ENCODE measurements around the gene IL1RL2. TPM values are rescaled to one million over a fixed set of nuclear protein-coding genes. Genes with fewer than 3 reads are reported as not detected.

IL1RL2 gene
- total RNA-seq, 1 donor from 2014 or later, result not detected

GRCh38 chr2:102226612-102227391, 40.0 kb downstream of the IL1RL2 start:
- no peak overlapping the region for H3K27ac Mint-ChIP-seq

GRCh38 chr2:102229141-102229769, 42.4 kb downstream of the IL1RL2 start:
- H3K4me3 Mint-ChIP-seq (ENCODE audit: low read depth), result no peak overlapping the region
- TF ChIP-seq CTCF (IDR thresholded peaks at IDR 0.05; ENCODE audit: unreplicated experiment), result no peak
- H3K27ac Mint-ChIP-seq, result no peak overlapping the region
- H3K36me3 Mint-ChIP-seq (ENCODE audit: insufficient read depth), result no peaks in the 10 kb centered on the region
- peaks cover 7% of the 10 kb centered on the region for H3K4me1 Mint-ChIP-seq (ENCODE audit: low read depth)
- peaks cover 19% of the 10 kb centered on the region for H3K27me3 Mint-ChIP-seq
- DNase-seq (ENCODE audit: low spot score, unreplicated experiment), result no peak
- H3K9me3 Mint-ChIP-seq (ENCODE audit: low read depth), result no peaks in the 10 kb centered on the region

More at GRCh38 chr2:102226612-102227391, 40.0 kb downstream of the IL1RL2 start:
- no peak for DNase-seq (ENCODE audit: low spot score, unreplicated experiment)
- Mint-ChIP-seq H3K9me3 (ENCODE audit: low read depth) (no peaks in the 10 kb centered on the region), H3K4me1 (ENCODE audit: low read depth) (peaks cover 7% of the 10 kb centered on the region), H3K27me3 (peaks cover 19% of the 10 kb centered on the region), H3K4me3 (ENCODE audit: low read depth) (no peak overlapping the region), H3K36me3 (ENCODE audit: insufficient read depth) (no peaks in the 10 kb centered on the region)
- TF ChIP-seq CTCF (IDR thresholded peaks at IDR 0.05; ENCODE audit: unreplicated experiment), result no peak

- Mint-ChIP-seq H3K9me3 (ENCODE audit: low read depth) (no peaks in the 10 kb centered on the region), H3K4me1 (ENCODE audit: low read depth) (peaks cover 7% of the 10 kb centered on the region), H3K4me3 (ENCODE audit: low read depth) (no peak overlapping the region), H3K27me3 (peaks cover 19% of the 10 kb centered on the region), H3K36me3 (ENCODE audit: insufficient read depth) (no peaks in the 10 kb centered on the region), H3K27ac (no peak overlapping the region)
- TF ChIP-seq CTCF (IDR thresholded peaks at IDR 0.05; ENCODE audit: unreplicated experiment), result no peak
- DNase-seq (ENCODE audit: low spot score, unreplicated experiment), result no peak
These were observed 43.6 kb downstream of the IL1RL2 start for GRCh38 chr2:102230410-102230909.

GRCh38 chr2:102233132-102233884, 46.5 kb downstream of the IL1RL2 start:
- Mint-ChIP-seq H3K27ac (no peak overlapping the region), H3K4me3 (ENCODE audit: low read depth) (no peak overlapping the region), H3K27me3 (peaks cover 12% of the 10 kb centered on the region), H3K4me1 (ENCODE audit: low read depth) (no peaks in the 10 kb centered on the region), H3K9me3 (ENCODE audit: low read depth) (no peaks in the 10 kb centered on the region), H3K36me3 (ENCODE audit: insufficient read depth) (no peaks in the 10 kb centered on the region)
- no peak for DNase-seq (ENCODE audit: low spot score, unreplicated experiment)
- TF ChIP-seq CTCF (IDR thresholded peaks at IDR 0.05; ENCODE audit: unreplicated experiment), result no peak

GRCh38 chr2:102235042-102235473, 48.2 kb downstream of the IL1RL2 start:
- no peaks in the 10 kb centered on the region for H3K27me3 Mint-ChIP-seq
- H3K27ac Mint-ChIP-seq, result no peak overlapping the region
- H3K4me1 Mint-ChIP-seq (ENCODE audit: low read depth), result peaks cover 2% of the 10 kb centered on the region
- no peaks in the 10 kb centered on the region for H3K9me3 Mint-ChIP-seq (ENCODE audit: low read depth)
- no peak for TF ChIP-seq CTCF (IDR thresholded peaks at IDR 0.05; ENCODE audit: unreplicated experiment)
- H3K36me3 Mint-ChIP-seq (ENCODE audit: insufficient read depth), result no peaks in the 10 kb centered on the region
- H3K4me3 Mint-ChIP-seq (ENCODE audit: low read depth), result no peak overlapping the region
- no peak for DNase-seq (ENCODE audit: low spot score, unreplicated experiment)

Measured in progenitor cell of endocrine pancreas (in vitro differentiated cells).